GM23248 (cell line): ENCODE results near the gene SEMA4D. TPM values are rescaled to one million over a fixed set of nuclear protein-coding genes. Genes with fewer than 3 reads are reported as not detected.

ENCODE experiments used
- DNase-seq: peaks from one replicate; pipeline ENCODE4 v3.0.0-alpha.2; 2015
- H2AFZ ChIP-seq: fragments of 200-600 bp; sonication (generic); 2 replicates; pipeline ENCODE4 v1.6.1; 2016; ENCODE audit warnings: antibody characterized with exemption
- H3F3A ChIP-seq: fragments of 200-600 bp; sonication (generic); 2 replicates; pipeline ENCODE4 v1.6.1; 2016; ENCODE audit warnings: mild to moderate bottlenecking, antibody characterized with exemption, mixed run types; ENCODE audit not compliant: insufficient read depth
- H3K27ac ChIP-seq: fragments of 200-600 bp; sonication (generic); 2 replicates; pipeline ENCODE4 v1.5.1; 2016; ENCODE audit warnings: mild to moderate bottlenecking
- H3K27me3 ChIP-seq: fragments of 200-600 bp; sonication (generic); replicated peaks from 2 replicates; pipeline ENCODE4 v1.6.1; 2016; ENCODE audit warnings: mild to moderate bottlenecking; ENCODE audit not compliant: insufficient read depth
- H3K36me3 ChIP-seq: fragments of 200-600 bp; sonication (generic); 2 replicates; pipeline ENCODE4 v1.6.1; 2016; ENCODE audit warnings: low read depth, mild to moderate bottlenecking
- H3K4me1 ChIP-seq: fragments of 200-600 bp; sonication (generic); 2 replicates; pipeline ENCODE4 v1.6.1; 2016; ENCODE audit warnings: mild to moderate bottlenecking; ENCODE audit not compliant: insufficient read depth
- H3K4me2 ChIP-seq: fragments of 200-600 bp; sonication (generic); one replicate; pipeline ENCODE4 v1.6.1; 2016; ENCODE audit warnings: mild to moderate bottlenecking; ENCODE audit not compliant: unreplicated experiment
- H3K4me3 ChIP-seq: fragments of 200-600 bp; sonication (generic); 2 replicates; pipeline ENCODE4 v1.5.1; 2016; ENCODE audit warnings: mild to moderate bottlenecking
- H3K79me2 ChIP-seq: fragments of 200-600 bp; sonication (generic); 2 replicates; pipeline ENCODE4 v1.6.1; 2016; ENCODE audit warnings: mild to moderate bottlenecking; ENCODE audit not compliant: insufficient read depth
- H3K9ac ChIP-seq: fragments of 200-600 bp; sonication (generic); 2 replicates; pipeline ENCODE4 v1.6.1; 2016; ENCODE audit warnings: mild to moderate bottlenecking
- H3K9me2 ChIP-seq: fragments of 200-600 bp; sonication (generic); 2 replicates; pipeline ENCODE4 v1.6.1; 2016; ENCODE audit warnings: mixed run types, mild to moderate bottlenecking, moderate library complexity; ENCODE audit not compliant: insufficient read depth
- H3K9me3 ChIP-seq: fragments of 200-600 bp; sonication (generic); one replicate; pipeline ENCODE4 v1.6.1; 2017; ENCODE audit warnings: low read depth
- H4K20me1 ChIP-seq: fragments of 200-600 bp; sonication (generic); 2 replicates; pipeline ENCODE4 v1.6.0; 2016; ENCODE audit not compliant: insufficient read depth
- EZH2 ChIP-seq: fragments of 200-600 bp; sonication (generic); IDR thresholded peaks from 2 replicates; pipeline ENCODE4 v1.6.1; 2018; ENCODE audit warnings: antibody characterized with exemption, mild to moderate bottlenecking; ENCODE audit not compliant: insufficient read depth, poor library complexity, severe bottlenecking
- EZH2phosphoT487 ChIP-seq: fragments of 200-600 bp; sonication (generic); IDR thresholded peaks from 2 replicates; pipeline ENCODE4 v1.6.1; 2018; ENCODE audit warnings: antibody characterized with exemption, moderate library complexity, mild to moderate bottlenecking, low read depth; ENCODE audit not compliant: insufficient read depth
- WGBS, 2 experiments: methylation state at CpG; one replicate each; pipeline ENCODE4 v1.1.6; 2015 to 2017; ENCODE audit warnings: low lambda C conversion rate in 2 of 2, low coverage in 1 of 2; ENCODE audit errors: missing lambda C conversion rate in 2 of 2; 5-methylcytosine and 5-hydroxymethylcytosine counted together
- in situ Hi-C: fragments of 300-500 bp; cut with MboI; formaldehyde crosslinking; loops from 2 replicates; pipeline ENCODE4 v1.15.0; 2020
- polyA plus RNA-seq: library from polyadenylated mRNA; unstranded; fragments of >200 nt; fragmentation: Nextera tagmentation; extraction: Ambion mirVana; gene quantifications from 2 replicates; pipeline ENCODE4 v1.2.1, GENCODE V29; 2016
- total RNA-seq: library from RNA; depleted of rRNA; stranded (reverse); fragments of >200 nt; shearing (Covaris generic); gene quantifications from 2 replicates; pipeline ENCODE4 v1.2.3, GENCODE V29; 2014

Gene SEMA4D
- total and polyA plus RNA-seq, 2 experiments from 2014 or later, result 0.11 TPM

DNA sequence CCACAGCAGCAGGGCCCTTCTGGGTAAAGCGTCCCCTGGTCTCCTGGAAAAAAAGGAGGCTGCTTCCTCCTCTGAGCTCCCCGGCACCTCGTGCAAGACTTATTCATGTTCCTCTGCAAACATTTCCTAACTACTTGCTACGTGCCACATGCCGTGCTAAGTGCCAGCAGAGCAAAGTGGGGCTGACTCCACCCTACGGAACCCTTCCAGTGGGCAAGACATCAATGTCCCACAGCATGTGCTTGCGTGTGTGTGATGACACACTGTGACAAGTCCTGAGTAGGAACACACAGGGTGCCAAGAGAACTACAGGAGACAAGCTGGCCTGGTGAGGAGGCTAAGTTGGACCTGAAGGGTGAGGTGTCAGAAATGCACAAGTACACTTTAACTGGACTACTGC, 57.4 kb downstream of the SEMA4D start:
- no peaks in the 10 kb centered on the region for H3F3A ChIP-seq
- 0 out of 2 replicates have a peak, but pooled peaks cover 3% of the 10 kb centered on the region for H3K27me3 ChIP-seq
- H3K27ac ChIP-seq, result no peak overlapping the region
- H2AFZ ChIP-seq, result no peak overlapping the region
- no peak overlapping the region for H3K4me3 ChIP-seq
- H3K9ac ChIP-seq, result no peak overlapping the region
- no peaks in the 10 kb centered on the region for H4K20me1 ChIP-seq
- no peaks in the 10 kb centered on the region for H3K4me1 ChIP-seq
- TF ChIP-seq EZH2phosphoT487 (no peak), EZH2 (no peak)
- H3K9me3 ChIP-seq, result no peaks in the 10 kb centered on the region
- no peaks in the 10 kb centered on the region for H3K9me2 ChIP-seq
- H3K36me3 ChIP-seq, result no peaks in the 10 kb centered on the region
- in situ Hi-C loops, result no loop called here
- no peak overlapping the region for H3K4me2 ChIP-seq
- peak; percentile 74 for DNase-seq
- H3K79me2 ChIP-seq, result no peaks in the 10 kb centered on the region
- WGBS, 2 experiments, result 9 to 12% methylated on average over 7 of the region's 7 CpGs

DNA sequence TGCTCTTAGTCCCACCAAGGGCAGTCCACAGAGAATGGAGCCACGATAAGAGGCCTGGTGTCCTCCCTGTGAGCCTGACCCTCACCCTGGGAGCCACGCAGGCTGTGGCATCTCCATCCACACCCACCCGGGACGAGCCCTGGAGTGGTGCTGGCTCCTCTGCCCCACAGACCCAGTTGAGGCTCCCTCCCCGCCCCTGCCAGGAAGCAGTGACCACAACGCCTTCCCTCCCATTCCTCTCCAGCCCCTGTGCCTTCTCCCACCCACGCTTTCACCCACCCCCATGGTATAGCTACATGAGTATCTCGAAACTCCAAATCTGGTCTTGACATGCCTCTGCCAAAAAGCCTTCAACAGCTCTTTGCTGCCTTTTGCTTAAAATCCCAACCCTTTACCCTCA, 57.9 kb downstream of the SEMA4D start:
- no peak overlapping the region for H3K9ac ChIP-seq
- no peaks in the 10 kb centered on the region for H3K36me3 ChIP-seq
- 40 to 48% methylated on average over 7 of the region's 8 CpGs for WGBS, 2 experiments

DNA sequence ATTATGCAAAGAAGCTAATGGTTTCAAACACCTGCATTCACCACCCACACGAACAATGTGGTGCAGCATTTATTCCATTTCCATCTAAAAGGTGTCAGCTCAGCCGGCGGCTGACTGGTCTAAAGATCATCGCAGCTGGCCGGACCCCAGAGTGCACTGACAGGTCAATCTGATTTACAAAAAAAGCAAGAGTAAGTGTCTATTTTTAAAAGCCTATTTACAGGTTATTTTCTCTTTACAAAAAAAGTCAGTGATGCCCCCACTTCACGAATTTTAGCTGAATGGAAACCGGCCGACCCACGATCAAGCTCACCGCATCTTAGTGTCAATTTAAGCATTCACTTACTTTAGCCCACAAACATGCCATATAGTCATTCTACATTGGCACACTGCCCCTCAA, 58.3 kb downstream of the SEMA4D start:
- H3K27me3 ChIP-seq, result peaks cover 3% of the 10 kb centered on the region; the same call in 1 of the 2 replicates
- no peaks in the 10 kb centered on the region for H3F3A ChIP-seq
- H3K4me2 ChIP-seq, result no peak overlapping the region
- no peaks in the 10 kb centered on the region for H4K20me1 ChIP-seq
- no peak for DNase-seq
- no peaks in the 10 kb centered on the region for H3K9me2 ChIP-seq
- H3K4me3 ChIP-seq, result no peak overlapping the region
- no peaks in the 10 kb centered on the region for H3K36me3 ChIP-seq
- in situ Hi-C loops, result no loop called here
- no peak for TF ChIP-seq EZH2
- no peaks in the 10 kb centered on the region for H3K79me2 ChIP-seq
- H3K9ac ChIP-seq, result no peak overlapping the region
- 94% methylated on average over 10 of the region's 10 CpGs for WGBS, 2 experiments
- no peak overlapping the region for H3K27ac ChIP-seq
- no peaks in the 10 kb centered on the region for H3K4me1 ChIP-seq
- H3K9me3 ChIP-seq, result no peaks in the 10 kb centered on the region
- no peak overlapping the region for H2AFZ ChIP-seq

More for the DNA sequence above, 57.9 kb downstream of the SEMA4D start:
- 0 out of 2 replicates have a peak, but pooled peaks cover 3% of the 10 kb centered on the region for H3K27me3 ChIP-seq
- H3K4me3 ChIP-seq, result no peak overlapping the region
- no peaks in the 10 kb centered on the region for H3K4me1 ChIP-seq
- in situ Hi-C loops, result no loop called here
- H2AFZ ChIP-seq, result no peak overlapping the region
- no peaks in the 10 kb centered on the region for H3K9me3 ChIP-seq
- no peaks in the 10 kb centered on the region for H3K79me2 ChIP-seq
- H3K27ac ChIP-seq, result no peak overlapping the region
- no peak overlapping the region for H3K4me2 ChIP-seq
- DNase-seq, result no peak
- no peaks in the 10 kb centered on the region for H4K20me1 ChIP-seq
- no peaks in the 10 kb centered on the region for H3K9me2 ChIP-seq
- H3F3A ChIP-seq, result no peaks in the 10 kb centered on the region
- TF ChIP-seq EZH2phosphoT487, result no peak

DNA sequence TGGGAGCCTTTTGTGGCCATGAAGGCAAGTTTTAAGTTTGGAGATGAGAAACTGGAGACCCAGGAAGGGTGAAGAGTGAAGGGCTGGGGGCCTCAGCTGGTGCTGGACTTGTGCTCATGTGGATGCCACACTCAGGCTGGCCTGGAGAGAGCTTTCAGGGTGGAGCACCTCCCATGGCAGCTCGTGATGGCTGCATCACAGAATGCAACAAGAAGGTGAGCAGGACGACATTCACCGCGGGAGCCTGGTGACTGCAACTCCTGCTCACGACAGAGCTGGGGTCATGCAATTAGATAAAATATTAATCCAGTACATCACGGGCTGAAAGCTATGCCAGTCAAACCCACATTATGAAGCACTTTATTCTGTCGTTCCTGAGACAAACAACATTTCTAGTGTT, 59.7 kb downstream of the SEMA4D start:
- no peaks in the 10 kb centered on the region for H3K36me3 ChIP-seq
- no peak overlapping the region for H3K4me2 ChIP-seq
- no peaks in the 10 kb centered on the region for H3K9me3 ChIP-seq
- 87 to 88% methylated on average over 7 of the region's 7 CpGs for WGBS, 2 experiments
- in situ Hi-C loops, result no loop called here
- no peak for DNase-seq
- H4K20me1 ChIP-seq, result no peaks in the 10 kb centered on the region
- no peaks in the 10 kb centered on the region for H3K4me1 ChIP-seq
- TF ChIP-seq EZH2phosphoT487 (no peak), EZH2 (no peak)
- H3F3A ChIP-seq, result no peaks in the 10 kb centered on the region
- H3K4me3 ChIP-seq, result no peak overlapping the region
- peaks cover 3% of the 10 kb centered on the region; the same call in 1 of the 2 replicates for H3K27me3 ChIP-seq
- no peak overlapping the region for H3K27ac ChIP-seq
- no peaks in the 10 kb centered on the region for H3K79me2 ChIP-seq
- H3K9ac ChIP-seq, result no peak overlapping the region
- H2AFZ ChIP-seq, result no peak overlapping the region
- H3K9me2 ChIP-seq, result no peaks in the 10 kb centered on the region

DNA sequence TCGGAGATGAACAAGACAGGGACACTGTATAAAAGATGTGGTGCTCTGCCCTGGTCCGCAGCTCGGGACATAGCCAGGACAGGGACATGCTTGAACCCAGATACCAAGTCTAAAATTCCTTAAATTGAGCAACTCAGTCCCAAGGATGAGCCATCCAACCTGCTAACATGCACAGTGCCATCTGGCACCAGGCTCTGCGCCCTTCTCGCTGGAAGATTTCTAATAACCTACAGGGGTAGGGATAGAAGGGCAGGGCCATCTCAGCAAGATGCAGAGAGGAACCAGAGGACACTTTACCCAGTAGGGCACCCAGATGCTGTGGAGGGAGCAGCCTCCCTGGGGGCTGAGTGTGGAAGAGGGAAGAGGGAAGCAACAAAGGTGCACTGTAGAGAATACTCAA, 60.1 kb downstream of the SEMA4D start:
- H3K4me1 ChIP-seq, result no peaks in the 10 kb centered on the region
- DNase-seq, result no peak
- 71 to 73% methylated on average over 5 of the region's 5 CpGs for WGBS, 2 experiments
- no peaks in the 10 kb centered on the region for H3F3A ChIP-seq
- TF ChIP-seq EZH2phosphoT487 (no peak), EZH2 (no peak)
- no peaks in the 10 kb centered on the region for H4K20me1 ChIP-seq
- peaks cover 3% of the 10 kb centered on the region; the same call in 1 of the 2 replicates for H3K27me3 ChIP-seq
- H3K27ac ChIP-seq, result no peak overlapping the region
- no peak overlapping the region for H3K4me2 ChIP-seq
- no peak overlapping the region for H2AFZ ChIP-seq
- H3K4me3 ChIP-seq, result no peak overlapping the region
- no peaks in the 10 kb centered on the region for H3K79me2 ChIP-seq
- no peak overlapping the region for H3K9ac ChIP-seq
- no peaks in the 10 kb centered on the region for H3K9me2 ChIP-seq
- in situ Hi-C loops, result no loop called here
- no peaks in the 10 kb centered on the region for H3K36me3 ChIP-seq
- H3K9me3 ChIP-seq, result no peaks in the 10 kb centered on the region
